MCF 10A (cell line): ENCODE results near the gene FIGN. TPM values are rescaled to one million over a fixed set of nuclear protein-coding genes. Genes with fewer than 3 reads are reported as not detected.

Experiments
- BruUV-seq: library from RNA; stranded (reverse); fragments of 400-500 nt; replicated peaks from 2 replicates; lab custom pipeline; 2021; lab: Mats Ljungman, UMichigan
- CTCF ChIA-PET: fragments of 300-600 bp; sonication (Branson Sonifier 250); formaldehyde crosslinking; extraction: SDS; loops from one replicate; lab custom pipeline; 2021; ENCODE audit warnings: antibody characterized with exemption, inconsistent platforms; lab: Yijun Ruan, JAX
- POLR2A ChIA-PET: fragments of 300-600, 350-650 bp; sonication (Branson Sonifier 250); formaldehyde crosslinking; extraction: SDS; loops from one replicate; lab custom pipeline; 2020; ENCODE audit warnings: antibody characterized with exemption, inconsistent platforms; lab: Yijun Ruan, JAX
- DNase-seq: peaks from one replicate; pipeline ENCODE4 v3.0.0-alpha.2; 2018; ENCODE audit not compliant: unreplicated experiment
- H3K27ac Mint-ChIP-seq: one replicate; pipeline ENCODE4 v1.8.0; 2022; ENCODE audit warnings: mild to moderate bottlenecking, low read depth, mixed read lengths; ENCODE audit not compliant: unreplicated experiment
- H3K27me3 Mint-ChIP-seq: one replicate; pipeline ENCODE4 v1.8.0; 2022; ENCODE audit warnings: mixed read lengths; ENCODE audit not compliant: insufficient read depth, unreplicated experiment
- H3K36me3 Mint-ChIP-seq: one replicate; pipeline ENCODE4 v1.8.0; 2022; ENCODE audit warnings: mild to moderate bottlenecking, moderate library complexity, mixed read lengths; ENCODE audit not compliant: insufficient read depth, unreplicated experiment
- H3K4me1 Mint-ChIP-seq: one replicate; pipeline ENCODE4 v1.8.0; 2022; ENCODE audit warnings: mixed read lengths; ENCODE audit not compliant: insufficient read depth, unreplicated experiment
- H3K4me3 Mint-ChIP-seq: one replicate; pipeline ENCODE4 v1.8.0; 2022; ENCODE audit warnings: mild to moderate bottlenecking, moderate library complexity, mixed read lengths; ENCODE audit not compliant: unreplicated experiment
- H3K9me3 Mint-ChIP-seq: one replicate; pipeline ENCODE4 v1.8.0; 2022; ENCODE audit warnings: mixed read lengths; ENCODE audit not compliant: unreplicated experiment
- intact Hi-C: fragments of 100-400 bp; cut with micrococcal nuclease; formaldehyde crosslinking; loops from 2 replicates; pipeline ENCODE4 v1.14.1; 2022
- total RNA-seq: library from RNA; stranded (reverse); gene quantifications from 2 replicates; pipeline ENCODE4 v1.2.3, GENCODE V29; 2022
- TF ChIP-seq, protein P1 (sequence below): fragments of 200-600 bp; IDR thresholded peaks from one replicate; pipeline ENCODE4 v1.8.0; 2022; ENCODE audit warnings: antibody characterized with exemption, mild to moderate bottlenecking; ENCODE audit not compliant: unreplicated experiment

Gene FIGN
- total RNA-seq, 1 experiment from 2014 or later: 11.7 TPM

DNA sequence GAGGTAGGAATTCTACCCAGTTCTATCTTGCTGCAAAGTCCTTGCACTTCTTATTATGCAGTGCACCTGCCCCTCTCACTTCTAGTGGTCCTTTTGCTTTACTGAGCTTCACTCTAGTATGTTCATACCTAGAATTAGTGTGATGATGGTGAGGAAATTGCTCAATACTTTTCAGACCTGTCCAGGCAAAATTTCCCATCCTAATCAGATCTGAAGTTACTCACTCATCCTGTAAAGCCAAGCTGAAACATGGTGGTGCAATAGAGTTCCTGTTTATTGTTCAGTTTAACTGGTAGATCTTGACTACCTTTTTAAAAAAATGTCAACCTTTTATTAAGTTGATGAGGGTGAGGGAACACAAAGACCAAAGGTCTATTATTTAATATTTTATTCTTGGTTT, 12.6 kb upstream of the FIGN start:
- Mint-ChIP-seq H3K9me3 (no peaks in the 10 kb centered on the region), H3K4me3 (no peak overlapping the region), H3K36me3 (no peaks in the 10 kb centered on the region), H3K27ac (no peak overlapping the region), H3K4me1 (peaks cover 29% of the 10 kb centered on the region), H3K27me3 (no peaks in the 10 kb centered on the region)
- DNase-seq: peak; percentile 85
- ChIA-PET CTCF (interaction anchor here (0.6 to 1.1 kb wide), 2 partner anchors 9 to 464 kb away, joined by 3 read pairs; no protein-coding TSS in a partner anchor), POLR2A (interaction anchor here (0.8 to 1.1 kb wide), 4 partner anchors 11 to 25 kb away, joined by 3 to 5 read pairs (median 4); partner anchors contain the start of gene FIGN)
- TF ChIP-seq, protein P1, sequence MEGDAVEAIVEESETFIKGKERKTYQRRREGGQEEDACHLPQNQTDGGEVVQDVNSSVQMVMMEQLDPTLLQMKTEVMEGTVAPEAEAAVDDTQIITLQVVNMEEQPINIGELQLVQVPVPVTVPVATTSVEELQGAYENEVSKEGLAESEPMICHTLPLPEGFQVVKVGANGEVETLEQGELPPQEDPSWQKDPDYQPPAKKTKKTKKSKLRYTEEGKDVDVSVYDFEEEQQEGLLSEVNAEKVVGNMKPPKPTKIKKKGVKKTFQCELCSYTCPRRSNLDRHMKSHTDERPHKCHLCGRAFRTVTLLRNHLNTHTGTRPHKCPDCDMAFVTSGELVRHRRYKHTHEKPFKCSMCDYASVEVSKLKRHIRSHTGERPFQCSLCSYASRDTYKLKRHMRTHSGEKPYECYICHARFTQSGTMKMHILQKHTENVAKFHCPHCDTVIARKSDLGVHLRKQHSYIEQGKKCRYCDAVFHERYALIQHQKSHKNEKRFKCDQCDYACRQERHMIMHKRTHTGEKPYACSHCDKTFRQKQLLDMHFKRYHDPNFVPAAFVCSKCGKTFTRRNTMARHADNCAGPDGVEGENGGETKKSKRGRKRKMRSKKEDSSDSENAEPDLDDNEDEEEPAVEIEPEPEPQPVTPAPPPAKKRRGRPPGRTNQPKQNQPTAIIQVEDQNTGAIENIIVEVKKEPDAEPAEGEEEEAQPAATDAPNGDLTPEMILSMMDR: no peak
- no TSS peak for BruUV-seq
- intact Hi-C loops: no loop called here

DNA sequence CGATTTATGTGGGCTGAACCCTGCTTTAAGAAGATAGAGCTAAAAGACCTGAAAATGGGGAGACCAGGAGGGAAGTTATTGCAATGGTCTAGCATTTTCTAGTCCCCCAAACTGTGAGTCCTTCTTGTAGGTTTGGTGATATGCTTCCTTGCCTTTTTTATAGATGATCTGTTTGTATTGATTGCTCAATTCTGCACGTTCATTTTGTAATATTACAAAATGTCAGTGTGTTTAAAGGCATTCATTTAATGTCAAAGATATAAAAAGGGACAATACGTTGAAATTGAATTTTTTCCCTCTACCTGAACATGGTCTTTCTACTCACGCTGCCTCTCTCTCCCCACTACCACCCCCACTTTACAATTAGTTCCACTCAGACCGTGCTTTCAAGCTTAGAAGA, 5.6 kb upstream of the FIGN start:
- Mint-ChIP-seq H3K4me1 (no peaks in the 10 kb centered on the region), H3K36me3 (no peaks in the 10 kb centered on the region), H3K27me3 (no peaks in the 10 kb centered on the region), H3K9me3 (no peaks in the 10 kb centered on the region), H3K4me3 (no peak overlapping the region), H3K27ac (no peak overlapping the region)
- no peak for DNase-seq
- TF ChIP-seq, protein P1: no peak
- BruUV-seq: no TSS peak
- ChIA-PET CTCF (interaction anchor here (0.6 kb wide), 1 partner anchor 570 kb away, joined by 4 read pairs; no protein-coding TSS in a partner anchor), POLR2A (interaction anchor here (0.5 to 0.7 kb wide), 2 partner anchors 10 to 55 kb away, joined by 3 to 4 read pairs; no protein-coding TSS in a partner anchor)
- intact Hi-C loops: no loop called here

DNA sequence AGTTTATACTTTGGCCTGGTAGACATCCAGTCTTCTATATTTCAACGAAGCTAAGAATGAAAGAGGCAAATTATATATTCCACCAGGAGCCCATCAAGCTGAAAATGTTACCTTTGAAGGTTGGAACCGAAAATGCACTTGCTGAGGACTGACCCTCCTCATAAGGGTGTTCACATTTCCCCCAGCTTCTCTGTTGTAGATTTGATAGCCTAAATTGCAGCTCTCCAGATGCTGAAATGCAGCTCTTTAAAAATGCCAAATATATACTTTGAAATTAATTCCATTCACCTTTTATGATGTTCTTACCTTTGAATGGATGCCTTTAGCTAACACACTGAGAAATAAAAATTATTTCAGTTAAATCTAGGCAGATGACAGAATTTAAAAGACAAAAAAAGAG, 1.8 kb upstream of the FIGN start:
- no peaks in the 10 kb centered on the region for H3K27me3 Mint-ChIP-seq
- H3K4me3 Mint-ChIP-seq: peak overlapping the region; percentile 86
- CTCF ChIA-PET: interaction anchor here (0.6 to 1.0 kb wide), 5 partner anchors 40 to 580 kb away, joined by 3 to 7 read pairs (median 3); no protein-coding TSS in a partner anchor
- no peaks in the 10 kb centered on the region for H3K9me3 Mint-ChIP-seq
- H3K4me1 Mint-ChIP-seq: peaks cover 6% of the 10 kb centered on the region
- DNase-seq: no peak
- H3K27ac Mint-ChIP-seq: no peak overlapping the region
- BruUV-seq: no TSS peak
- intact Hi-C loops: loop anchor here (5.0 to 10.0 kb wide), 2 partner anchors 133 to 140 kb away; no protein-coding TSS in a partner anchor
- peaks cover 10% of the 10 kb centered on the region for H3K36me3 Mint-ChIP-seq
- POLR2A ChIA-PET: interaction anchor here (1.3 kb wide), 1 partner anchor 8 kb away, joined by 4 read pairs; no protein-coding TSS in a partner anchor
- TF ChIP-seq, protein P1: no peak

DNA sequence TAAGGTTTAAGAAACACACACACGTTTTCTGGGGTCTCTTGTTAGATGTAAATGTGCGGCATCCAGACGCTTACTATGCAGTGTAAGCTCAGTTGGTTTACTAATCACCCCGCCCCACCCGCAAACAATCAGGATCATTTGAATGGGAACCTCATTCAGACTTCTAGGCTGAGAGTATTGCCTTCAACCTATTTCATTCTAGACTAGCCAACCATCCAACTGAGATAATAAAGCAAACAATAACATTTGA, 1.3 kb upstream of the FIGN start:
- ChIA-PET CTCF (interaction anchor here (0.6 to 1.0 kb wide), 5 partner anchors 40 to 581 kb away, joined by 3 to 7 read pairs (median 3); no protein-coding TSS in a partner anchor), POLR2A (interaction anchor here (1.3 kb wide), 1 partner anchor 9 kb away, joined by 4 read pairs; no protein-coding TSS in a partner anchor)
- H3K9me3 Mint-ChIP-seq: no peaks in the 10 kb centered on the region
- DNase-seq: no peak
- peak overlapping the region; percentile 86 for H3K4me3 Mint-ChIP-seq
- no peak overlapping the region for H3K27ac Mint-ChIP-seq
- no peaks in the 10 kb centered on the region for H3K27me3 Mint-ChIP-seq
- BruUV-seq: no TSS peak
- H3K4me1 Mint-ChIP-seq: peaks cover 6% of the 10 kb centered on the region
- TF ChIP-seq, protein P1: no peak
- peaks cover 10% of the 10 kb centered on the region for H3K36me3 Mint-ChIP-seq
- intact Hi-C loops: loop anchor here (5.0 to 10.0 kb wide), 2 partner anchors 132 to 140 kb away; no protein-coding TSS in a partner anchor
